GM12892 (cell line): Measurements from ENCODE around the gene ZNF215.

Experiments used
- POLR2A ChIP-seq: IDR thresholded peaks from 2 replicates; pipeline ENCODE4 v1.6.1; 2011; ENCODE audit warnings: low read depth, low read length, control low read depth
- POLR2AphosphoS5 ChIP-seq: IDR thresholded peaks from 2 replicates; pipeline ENCODE4 v1.6.1; 2011; ENCODE audit warnings: low read depth, low read length, control low read depth

GRCh38 chr11:6962141-6962540, 35.9 kb downstream of the ZNF215 start:
- TF ChIP-seq POLR2AphosphoS5 (no peak), POLR2A (no peak)
